Non-pigmented ciliary epithelial cell (primary cell): ENCODE data around the gene PPIP5K2.
"Not testable (repeated sequence)": the region's sequence is repeated elsewhere in the genome, so short reads cannot be mapped to it uniquely, and the experiment has no call there.

Experiments used
- DNase-seq: peaks from one replicate; pipeline ENCODE4 v3.0.0-alpha.2; 2010; ENCODE audit warnings: low read depth

The PPIP5K2 gene

DNA sequence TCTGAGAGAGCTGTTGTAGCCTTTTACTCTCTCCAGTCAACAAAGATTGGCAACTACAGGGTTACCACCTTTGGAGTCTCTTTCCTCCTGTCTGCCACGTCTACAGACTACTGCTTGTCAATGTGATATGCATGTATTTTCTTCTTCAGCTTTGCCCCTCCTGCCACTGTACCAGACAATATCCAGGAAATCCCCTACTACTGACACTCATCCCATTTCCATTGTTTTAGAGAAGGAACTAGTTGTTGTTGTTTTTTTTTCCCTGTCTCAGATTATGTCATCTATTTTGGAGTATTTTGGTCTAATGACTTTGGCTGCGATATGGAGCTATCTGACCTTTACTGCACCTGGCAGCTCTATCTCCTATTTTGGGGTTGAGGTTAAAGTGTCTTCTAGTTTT is 88.4 kb downstream of the PPIP5K2 start:
- no peak for DNase-seq

DNA sequence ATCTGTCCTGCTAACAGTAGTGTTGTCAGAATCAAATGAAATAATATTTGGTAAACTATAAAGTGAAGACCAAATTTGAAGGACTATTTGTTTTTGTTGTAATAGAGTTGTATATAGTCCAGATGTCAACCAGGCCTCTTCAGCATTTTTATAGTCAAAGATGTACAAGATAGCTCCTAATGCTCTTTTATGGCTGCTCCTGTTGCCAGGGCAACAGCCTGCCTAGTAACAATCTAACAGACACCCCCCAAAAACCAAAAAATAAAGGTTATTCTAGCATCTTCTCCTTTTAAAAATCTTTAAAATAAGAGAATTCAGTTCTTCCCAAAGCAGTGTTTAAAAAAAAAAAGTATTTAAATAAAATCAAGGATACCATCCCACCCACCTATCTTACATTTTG is 89.0 kb downstream of the PPIP5K2 start:
- DNase-seq: no peak

DNA sequence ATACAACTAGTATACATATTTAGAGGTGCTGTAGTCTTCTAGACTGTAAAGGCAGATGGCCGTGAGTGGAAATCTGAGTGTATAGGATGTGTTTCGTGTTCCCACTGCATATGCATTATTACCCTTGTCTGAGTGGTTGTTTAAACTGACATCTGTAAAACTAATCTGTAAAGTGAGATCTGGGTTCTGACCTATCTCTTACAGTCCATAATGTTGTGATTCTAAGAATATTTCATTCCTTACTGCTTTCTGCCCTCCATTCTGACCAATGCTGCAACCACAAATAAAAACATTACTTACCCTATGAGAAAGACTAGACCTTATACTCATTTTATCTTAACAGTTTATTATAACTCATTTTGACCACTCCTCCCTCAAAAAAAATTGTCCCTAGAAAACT is 90.9 kb downstream of the PPIP5K2 start:
- no peak for DNase-seq

DNA sequence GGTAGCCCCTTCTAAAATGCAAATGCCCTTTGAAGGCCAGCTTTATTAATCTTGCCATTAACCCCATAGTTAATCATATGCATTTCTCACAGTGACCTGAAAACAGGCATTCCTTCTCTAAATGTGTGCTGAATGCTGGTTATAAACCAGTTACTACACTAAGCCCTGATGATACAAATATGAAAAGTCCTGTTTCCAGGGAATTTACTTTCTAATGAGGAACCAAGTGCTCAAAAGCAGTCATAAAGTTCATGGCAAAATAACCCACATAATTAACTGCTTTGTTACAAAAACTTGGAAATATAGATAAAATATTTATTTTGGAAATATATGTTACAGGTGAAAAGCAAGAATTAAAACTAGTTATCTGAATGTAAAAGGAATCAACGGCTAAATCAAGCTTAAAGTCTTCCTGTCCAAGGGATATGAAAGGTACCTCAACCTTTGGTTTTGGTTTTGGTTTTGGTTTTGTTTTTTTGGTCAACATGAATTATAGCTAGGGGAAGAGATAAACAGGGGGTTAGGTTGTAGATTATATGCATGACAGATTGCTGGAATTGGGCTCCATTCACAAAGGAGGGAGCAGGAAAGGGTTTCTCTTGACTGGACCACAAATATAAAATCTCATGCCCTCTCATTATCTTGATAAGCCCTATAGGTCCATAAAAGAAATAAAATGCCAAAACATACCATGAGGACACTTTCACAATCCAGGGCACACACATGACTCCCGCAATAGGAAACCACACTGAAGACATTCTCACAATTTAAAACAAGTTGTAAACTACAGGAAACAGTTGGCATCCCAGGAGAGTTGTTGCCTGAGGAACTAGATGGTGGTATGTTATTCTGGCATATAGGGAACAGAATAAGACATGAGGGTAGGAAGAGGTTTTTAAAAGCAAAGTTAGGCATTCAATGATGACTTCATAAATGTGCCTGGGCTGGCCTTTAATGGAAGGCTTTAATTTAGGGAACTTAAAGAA is 91.8 kb downstream of the PPIP5K2 start:
- DNase-seq: no peak

DNA sequence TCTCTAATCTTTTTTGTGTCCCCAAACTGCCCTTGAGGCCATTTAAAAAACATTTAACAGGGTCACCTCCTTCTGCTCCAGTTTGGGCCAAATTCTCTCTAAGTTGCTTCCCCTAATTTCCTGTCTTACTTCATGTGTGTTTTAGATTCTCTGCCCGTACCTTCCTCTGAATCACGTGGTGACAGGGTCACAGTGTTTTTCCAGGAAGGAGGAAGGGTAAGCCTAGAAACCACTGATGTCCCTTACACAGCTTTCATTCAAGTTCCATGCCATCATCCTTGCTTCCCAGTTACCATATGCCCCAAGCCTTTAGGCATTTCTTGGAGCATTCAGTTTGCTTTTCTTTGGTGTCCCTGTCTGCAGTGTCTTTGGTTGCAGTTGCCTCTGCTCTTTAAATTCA is 96.0 kb downstream of the PPIP5K2 start:
- no peak for DNase-seq

DNA sequence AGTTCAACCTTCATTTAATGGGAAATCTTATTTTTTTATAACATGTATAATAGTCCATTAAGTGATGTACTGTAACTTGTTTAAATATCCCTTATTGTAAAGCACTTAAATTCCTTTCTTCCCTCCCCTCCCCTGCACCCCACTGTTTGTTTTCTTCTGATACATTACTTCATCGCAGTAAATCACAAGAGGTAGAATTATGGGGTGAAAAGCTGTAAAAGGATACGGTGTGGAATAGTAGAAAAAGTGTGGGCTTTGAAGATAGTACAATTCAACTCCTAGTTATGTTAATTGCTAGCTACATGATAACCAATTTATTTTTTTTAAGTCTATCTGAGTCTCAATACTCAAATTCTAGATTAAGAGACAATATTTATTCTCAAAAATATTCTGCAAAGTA is 96.6 kb downstream of the PPIP5K2 start:
- no peak for DNase-seq

DNA sequence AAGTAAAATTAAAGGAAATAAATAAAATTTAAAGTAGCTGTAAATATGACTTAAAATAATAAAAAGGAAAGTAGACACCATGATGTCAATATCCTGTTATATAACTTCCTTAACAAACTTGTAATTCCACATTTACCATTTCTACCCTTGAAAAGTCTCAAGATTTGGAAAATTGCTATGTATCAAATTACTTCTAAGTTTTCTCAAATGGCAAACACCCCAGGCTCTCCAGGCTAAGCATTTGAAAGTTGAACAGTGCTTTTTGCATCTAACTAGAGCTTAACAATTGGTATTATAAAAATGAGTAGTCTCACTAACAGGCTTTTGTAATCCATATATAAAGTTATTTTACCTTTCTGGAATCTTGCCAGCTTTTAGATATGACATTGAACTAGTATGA is 97.0 kb downstream of the PPIP5K2 start:
- no peak for DNase-seq

DNA sequence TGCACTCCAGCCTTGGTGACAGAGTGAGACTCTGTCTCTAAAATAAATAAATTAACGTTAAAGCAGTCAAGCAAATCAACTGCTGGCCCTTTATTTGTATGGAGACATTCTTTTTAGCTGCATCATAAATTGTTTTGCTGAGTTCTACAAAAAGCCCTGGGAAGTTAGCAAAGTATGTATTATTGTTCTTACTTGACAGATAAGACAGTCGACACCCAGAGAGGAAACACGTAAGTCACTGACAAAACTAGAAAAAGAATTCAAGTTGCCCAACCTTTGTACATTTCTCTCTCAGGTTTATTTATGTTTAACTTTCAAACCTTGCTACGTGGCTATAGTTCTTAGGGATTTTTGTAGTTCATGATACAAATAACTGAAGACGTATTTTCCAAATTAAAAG is 98.1 kb downstream of the PPIP5K2 start:
- DNase-seq: peak; percentile 93

DNA sequence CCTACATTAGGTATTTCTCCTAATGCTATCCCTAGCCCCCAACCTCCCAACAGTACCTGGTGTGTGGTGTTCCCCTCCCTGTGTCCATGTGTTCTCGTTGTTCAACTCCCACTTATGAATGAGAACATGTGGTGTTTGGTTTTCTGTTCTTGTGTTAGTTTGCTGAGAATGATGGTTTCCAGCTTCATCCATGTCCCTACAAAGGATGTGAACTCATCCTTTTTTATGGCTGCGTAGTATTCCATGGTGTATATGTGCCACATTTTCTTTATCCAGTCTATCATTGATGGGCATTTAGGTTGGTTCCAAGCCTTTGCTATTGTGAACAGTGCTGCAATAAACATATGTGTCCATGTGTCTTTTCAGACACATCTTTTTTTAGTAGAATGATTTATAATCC is 99.0 kb downstream of the PPIP5K2 start:
- DNase-seq: not testable (repeated sequence)

DNA sequence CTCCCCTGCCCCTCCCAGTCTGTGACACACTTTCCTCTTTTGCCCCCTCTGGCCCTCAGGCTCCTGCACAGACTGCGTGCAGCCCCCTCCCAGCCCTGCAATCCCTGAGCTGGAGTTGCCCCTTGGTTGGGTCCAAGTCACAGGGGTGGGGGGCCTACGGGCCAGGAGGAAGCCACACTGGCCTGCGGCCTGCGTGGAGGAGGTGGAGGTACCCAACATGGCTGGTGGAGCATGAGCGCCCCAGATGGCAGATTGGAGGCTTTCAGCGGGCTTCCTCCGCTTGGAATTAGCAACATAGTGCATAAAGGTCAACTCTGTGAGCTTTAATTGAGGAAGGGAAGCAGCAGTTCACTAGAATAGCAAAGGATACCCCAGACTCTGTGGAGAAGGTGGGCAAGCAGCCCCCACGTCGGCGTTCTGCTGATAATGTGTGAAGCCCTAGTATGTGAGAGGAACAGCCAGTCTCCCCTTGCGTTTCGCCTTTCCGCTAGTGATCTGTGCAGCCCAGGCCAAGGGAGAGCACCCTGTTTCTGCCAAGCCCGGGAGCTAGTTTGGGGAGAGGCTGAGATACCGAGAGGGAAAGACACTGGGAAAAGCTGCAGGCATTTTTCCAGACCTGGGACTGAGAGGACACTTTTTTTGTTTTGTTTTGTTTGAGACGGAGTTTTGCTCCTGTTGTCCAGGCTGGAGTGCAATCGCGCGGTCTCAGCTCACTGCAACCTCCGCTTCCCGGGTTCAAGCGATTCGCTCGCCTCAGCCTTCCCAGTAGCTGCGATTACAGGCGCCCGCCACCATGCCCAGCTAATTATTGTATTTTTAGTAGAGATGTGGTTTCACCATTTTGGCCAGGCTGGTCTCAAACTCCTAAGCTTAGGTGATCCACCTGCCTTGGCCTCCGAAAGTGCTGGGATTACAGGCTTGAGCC is 103.2 kb downstream of the PPIP5K2 start:
- no peak for DNase-seq

DNA sequence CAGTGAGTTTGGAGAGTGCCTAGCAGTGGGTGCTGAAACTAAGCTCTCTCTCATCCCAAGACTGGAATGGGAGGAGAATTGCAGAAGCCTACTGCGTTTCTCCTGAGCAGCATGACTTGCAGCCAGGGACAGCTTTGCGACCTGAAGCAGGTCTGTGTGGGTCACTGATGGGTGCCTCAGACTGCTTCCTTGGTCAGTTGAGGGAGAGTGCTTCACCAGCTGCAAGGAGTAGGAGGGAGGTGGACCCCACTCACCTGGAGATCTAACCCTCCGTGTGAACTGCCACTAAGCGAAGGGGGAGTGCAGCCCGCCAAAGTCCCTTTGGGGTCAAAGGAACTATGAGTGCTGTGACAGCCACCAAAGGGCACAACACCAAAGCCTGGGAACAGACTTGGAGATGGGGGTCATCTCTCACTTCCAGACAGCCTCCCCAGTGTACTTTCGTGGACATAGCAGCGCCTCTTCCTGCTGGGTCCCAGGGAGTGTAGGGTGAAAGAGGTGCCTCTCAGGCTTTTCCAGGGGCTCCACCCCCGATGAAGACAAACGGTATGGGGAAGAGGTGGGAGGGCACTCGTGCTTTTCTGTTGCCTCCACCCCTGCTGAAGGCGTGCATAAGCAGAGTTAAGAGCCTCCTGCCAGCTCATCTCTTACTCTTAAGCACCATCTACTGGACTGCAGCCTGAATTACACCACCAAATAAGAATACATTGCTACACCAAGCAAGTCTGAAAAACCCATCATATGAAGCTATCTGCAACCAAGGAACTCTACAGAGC is 104.2 kb downstream of the PPIP5K2 start:
- no peak for DNase-seq

DNA sequence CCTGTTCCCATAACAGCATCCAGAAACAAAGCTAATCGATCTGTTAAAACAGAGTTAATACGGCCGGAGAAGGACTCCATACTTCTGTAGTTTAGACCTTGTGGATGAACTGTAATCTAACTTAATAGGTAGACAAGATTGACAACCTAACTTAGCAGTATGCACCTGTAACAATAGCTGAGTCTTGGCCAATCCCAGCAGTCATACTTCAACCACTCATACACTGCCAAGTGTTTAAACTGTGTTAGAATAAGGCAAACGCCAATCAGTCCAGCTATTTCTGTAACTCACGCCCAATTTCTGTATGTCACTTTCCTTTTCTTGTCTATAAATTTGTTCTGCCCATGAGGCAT is 104.8 kb downstream of the PPIP5K2 start:
- no peak for DNase-seq

DNA sequence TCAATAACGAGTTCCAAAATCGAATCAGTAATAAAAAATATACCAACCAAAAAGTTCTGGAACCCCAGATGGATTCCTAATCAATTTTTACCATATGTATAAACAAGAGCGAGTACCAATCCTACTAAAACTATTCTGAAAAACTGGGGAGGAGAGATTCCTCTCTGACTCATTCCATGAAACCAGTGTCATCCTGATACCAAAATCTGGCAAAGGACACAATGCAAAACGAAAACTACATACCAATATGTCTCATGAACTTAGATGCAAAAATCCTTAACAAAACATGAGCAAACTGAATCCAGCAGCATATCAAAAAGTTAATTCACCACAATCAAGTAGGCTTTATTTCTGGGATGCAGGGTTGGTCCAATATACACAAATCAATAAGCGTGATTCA is 108.0 kb downstream of the PPIP5K2 start:
- DNase-seq: no peak

DNA sequence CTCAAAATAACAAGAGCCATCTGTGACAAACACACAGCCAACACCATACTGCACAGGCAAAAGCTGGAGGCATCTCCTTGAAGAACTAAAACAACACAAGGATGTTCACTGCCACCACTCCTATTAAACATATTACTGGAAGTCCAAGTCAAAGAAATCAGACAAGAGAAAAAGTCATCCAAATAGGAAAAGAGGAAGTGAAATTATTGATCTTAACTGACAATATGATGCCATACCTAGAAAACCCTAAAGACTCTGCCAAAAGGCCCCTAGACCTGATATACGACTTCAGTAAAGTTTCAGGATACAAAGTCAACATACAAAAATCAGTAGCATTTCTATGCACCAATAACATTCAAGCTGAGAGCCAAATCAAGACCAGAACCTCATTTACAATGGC is 108.5 kb downstream of the PPIP5K2 start:
- DNase-seq: no peak

DNA sequence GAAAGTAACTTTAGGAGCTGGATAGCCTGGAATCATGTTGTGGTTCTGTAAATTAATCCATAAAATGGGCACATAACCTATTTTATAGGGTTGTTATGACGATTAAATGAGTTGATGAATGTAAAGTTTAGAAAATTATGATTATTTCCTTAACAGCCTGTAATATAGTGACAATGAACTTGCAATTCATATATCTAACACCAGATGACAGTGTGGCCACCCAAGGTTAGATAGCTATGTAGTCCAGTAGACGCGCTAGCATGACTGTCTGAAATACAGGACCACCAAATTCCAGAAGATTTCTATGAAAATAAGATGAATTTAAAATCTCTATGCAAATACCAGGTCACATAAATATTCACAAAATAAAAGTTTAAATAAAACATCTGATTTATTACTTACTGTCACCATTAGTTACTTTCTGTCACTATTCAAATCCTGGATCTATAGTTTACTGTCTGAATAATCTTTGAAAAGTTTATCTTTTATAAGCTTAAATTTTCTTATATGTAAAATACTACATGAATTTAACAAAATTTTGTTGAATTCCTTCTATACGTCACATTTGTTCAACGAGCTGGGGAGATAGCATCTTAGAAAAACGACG is 112.4 kb downstream of the PPIP5K2 start:
- no peak for DNase-seq

DNA sequence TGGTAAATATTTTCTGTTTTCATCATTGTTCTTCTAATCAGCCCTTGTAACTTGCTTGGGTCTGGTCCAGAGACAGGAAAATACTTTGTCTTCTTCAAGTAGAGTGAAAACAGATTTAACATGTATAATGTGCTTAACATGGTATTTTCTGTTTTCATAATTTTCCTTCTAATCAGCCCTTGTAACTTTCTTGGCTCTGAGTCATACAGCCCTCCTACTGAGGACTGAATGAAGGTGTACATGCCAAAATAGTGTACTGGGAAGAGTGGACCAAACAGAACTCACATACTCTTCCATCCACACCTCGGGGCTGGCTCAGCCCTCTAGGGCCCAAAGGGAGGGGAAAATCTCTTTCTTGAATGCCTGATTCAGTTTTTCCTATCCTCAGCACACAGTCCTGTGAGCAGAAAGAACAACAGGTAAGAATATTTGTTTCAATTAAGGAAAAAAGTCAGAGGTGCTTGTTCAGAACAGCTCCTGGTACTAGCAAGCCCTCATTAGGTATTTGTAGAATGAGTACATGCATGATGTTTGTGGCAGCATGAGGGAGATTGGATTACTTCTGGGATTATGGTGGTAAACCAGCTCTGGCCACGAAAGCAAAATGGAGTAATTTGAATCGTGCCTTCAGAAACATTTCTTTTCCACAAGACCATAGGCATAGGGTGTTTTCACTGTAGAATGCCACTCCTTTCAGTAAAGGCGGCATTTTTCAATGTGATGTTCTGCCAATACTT is 114.3 kb downstream of the PPIP5K2 start:
- DNase-seq: no peak

DNA sequence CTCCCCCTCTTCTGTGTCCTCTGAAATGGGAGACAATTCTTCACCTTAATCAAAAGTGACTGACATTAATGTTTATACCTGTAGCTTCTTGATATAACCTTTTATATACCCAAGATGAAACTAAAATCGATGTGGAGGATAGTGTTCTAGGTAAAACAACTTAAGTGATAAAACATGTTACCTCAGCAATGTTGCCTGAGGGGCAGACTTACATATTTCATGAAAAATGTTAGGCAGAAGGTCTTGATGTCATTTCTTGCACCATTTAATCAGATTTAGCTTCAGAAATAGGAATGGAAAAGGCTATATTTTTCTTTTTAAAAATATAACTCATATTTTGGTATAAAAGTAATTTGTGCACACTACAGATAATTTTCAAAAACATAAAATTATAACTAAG is 115.8 kb downstream of the PPIP5K2 start:
- no peak for DNase-seq

DNA sequence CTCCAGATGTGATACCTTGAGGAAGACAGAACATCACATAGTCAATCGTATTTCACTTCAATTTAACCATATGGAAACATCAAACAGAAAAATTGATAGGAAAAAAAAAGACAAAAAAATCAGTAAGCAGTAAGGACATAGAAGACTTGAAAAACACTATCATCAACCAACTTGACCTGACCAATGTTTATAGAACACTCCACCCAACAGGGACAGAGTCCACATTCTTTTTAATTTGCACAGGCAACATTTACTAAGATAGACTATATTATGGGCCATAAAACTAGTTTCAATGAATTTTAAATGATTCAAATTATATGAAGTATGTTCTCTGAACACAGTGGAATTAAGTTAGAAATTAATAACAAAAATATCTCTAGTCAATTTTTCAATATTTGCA is 117.7 kb downstream of the PPIP5K2 start:
- no peak for DNase-seq

DNA sequence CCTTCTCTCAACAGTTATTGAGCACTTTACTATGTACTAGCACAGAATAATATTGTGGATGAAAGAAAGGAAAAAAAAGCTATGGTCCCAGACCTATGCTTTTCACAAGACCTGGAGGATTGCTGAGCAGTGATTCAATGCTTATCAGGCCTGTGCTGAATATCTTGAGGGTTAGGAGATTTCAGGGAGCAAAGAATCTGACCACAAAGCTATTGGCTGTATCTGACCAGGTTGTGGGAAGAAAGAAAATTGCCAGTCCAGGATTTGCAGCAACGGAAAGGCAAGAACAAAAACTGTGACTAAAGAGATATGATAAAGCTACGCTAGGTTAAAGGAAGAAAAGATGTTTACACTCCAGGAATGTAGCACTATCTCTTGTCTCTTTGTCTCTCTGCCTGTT is 123.6 kb downstream of the PPIP5K2 start:
- peak; percentile 84 for DNase-seq

DNA sequence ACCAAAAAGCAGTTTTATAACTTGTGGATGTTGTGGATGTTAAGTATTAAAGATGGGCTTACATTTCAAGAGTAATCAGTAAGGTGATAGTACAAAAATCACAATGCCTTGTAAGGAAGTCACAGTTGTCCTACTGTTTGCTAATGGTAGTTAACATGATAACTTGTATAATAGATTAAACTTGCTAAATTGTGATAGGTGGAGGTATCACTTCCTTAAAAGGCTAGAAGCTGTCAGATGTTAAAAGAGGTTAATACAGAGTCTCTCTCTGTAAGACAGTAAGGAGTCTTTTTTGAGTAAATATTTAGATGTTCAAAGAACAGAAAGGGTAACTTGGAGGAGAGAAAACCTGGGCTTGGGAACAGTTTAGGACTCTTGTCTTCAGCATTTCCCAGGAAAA is 124.3 kb downstream of the PPIP5K2 start:
- no peak for DNase-seq

DNA sequence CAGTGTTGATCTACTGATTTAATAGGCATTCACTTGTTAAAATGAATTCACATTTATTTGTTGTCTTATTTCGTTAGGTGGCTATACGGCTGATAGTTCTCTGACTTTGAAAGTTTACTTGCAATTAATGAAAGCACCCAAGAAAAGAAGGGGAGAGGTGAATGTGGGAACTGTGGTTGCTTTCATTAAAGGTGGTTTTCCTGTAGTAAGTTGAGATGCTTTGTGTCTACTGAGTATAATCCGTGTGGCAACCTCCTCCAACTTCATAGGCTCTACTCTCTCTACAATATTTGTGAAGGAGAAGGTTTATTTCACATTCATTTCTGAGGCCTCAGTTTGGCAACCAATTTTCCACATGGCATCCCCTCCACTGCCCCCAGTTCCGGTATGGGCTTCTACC is 125.7 kb downstream of the PPIP5K2 start:
- no peak for DNase-seq
